Stimulated activated CD8-positive, alpha-beta memory T cell treated with anti-CD3 and anti-CD28 coated beads, Interleukin-4, amount 100 ng/mL, for 48 hours (primary cell): ENCODE results near the gene AVPI1.
A peak's percentile ranks its signal among the peaks of the same experiment; 100 is the strongest.
"Not testable (repeated sequence)": the region's sequence is repeated elsewhere in the genome, so short reads cannot be mapped to it uniquely, and the experiment has no call there.

Source experiments
- DNase-seq: peaks from one replicate; pipeline ENCODE4 v3.0.0-alpha.2; 2020

AVPI1 gene

GRCh38 chr10:97682042-97682441, 5.0 kb downstream of the AVPI1 start:
- DNase-seq: no peak

- no peak for DNase-seq
Measured at GRCh38 chr10:97679594-97679993, 7.4 kb downstream of the AVPI1 start.

GRCh38 chr10:97676770-97677581, 10.1 kb downstream of the AVPI1 start:
- DNase-seq: peak; percentile 53

GRCh38 chr10:97675222-97675621, 11.8 kb downstream of the AVPI1 start:
- no peak for DNase-seq

GRCh38 chr10:97673736-97674525, 13.1 kb downstream of the AVPI1 start:
- peak; percentile 39 for DNase-seq

GRCh38 chr10:97669571-97669970, 17.5 kb downstream of the AVPI1 start:
- no peak for DNase-seq

- no peak for DNase-seq
Measured at GRCh38 chr10:97667463-97667862, 19.6 kb downstream of the AVPI1 start.

GRCh38 chr10:97666992-97667391, 20.0 kb downstream of the AVPI1 start:
- no peak for DNase-seq

GRCh38 chr10:97664282-97664850, 22.7 kb downstream of the AVPI1 start:
- no peak for DNase-seq

- DNase-seq: no peak
Measured at GRCh38 chr10:97659589-97659988, 27.5 kb downstream of the AVPI1 start.

- no peak for DNase-seq
Measured at GRCh38 chr10:97656777-97657176, 30.3 kb downstream of the AVPI1 start.

- no peak for DNase-seq
Measured at GRCh38 chr10:97651773-97652172, 35.3 kb downstream of the AVPI1 start.

GRCh38 chr10:97650726-97651125, 36.3 kb downstream of the AVPI1 start:
- DNase-seq: no peak

- not testable (repeated sequence) for DNase-seq
Measured at GRCh38 chr10:97649405-97649750, 37.7 kb downstream of the AVPI1 start.

GRCh38 chr10:97648562-97649404, 38.3 kb downstream of the AVPI1 start:
- peak; percentile 46 for DNase-seq

GRCh38 chr10:97647556-97647955, 39.5 kb downstream of the AVPI1 start:
- no peak for DNase-seq

- DNase-seq: no peak
Measured at GRCh38 chr10:97644936-97645335, 42.1 kb downstream of the AVPI1 start.

- no peak for DNase-seq
Measured at GRCh38 chr10:97643441-97643985, 43.5 kb downstream of the AVPI1 start.

- not testable (repeated sequence) for DNase-seq
Measured at GRCh38 chr10:97642471-97643159, 44.4 kb downstream of the AVPI1 start.

- DNase-seq: peak; percentile 43
Measured at GRCh38 chr10:97640868-97641811, 45.9 kb downstream of the AVPI1 start.
